ENCODE results near the gene GPM6B.

Gene GPM6B, protein sequence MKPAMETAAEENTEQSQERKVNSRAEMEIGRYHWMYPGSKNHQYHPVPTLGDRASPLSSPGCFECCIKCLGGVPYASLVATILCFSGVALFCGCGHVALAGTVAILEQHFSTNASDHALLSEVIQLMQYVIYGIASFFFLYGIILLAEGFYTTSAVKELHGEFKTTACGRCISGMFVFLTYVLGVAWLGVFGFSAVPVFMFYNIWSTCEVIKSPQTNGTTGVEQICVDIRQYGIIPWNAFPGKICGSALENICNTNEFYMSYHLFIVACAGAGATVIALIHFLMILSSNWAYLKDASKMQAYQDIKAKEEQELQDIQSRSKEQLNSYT

GRCh38 chrX:13816643-13817627, at the start of gene GPM6B:
GPM6B (minus strand) TSS chrX:13817093; CDS start chrX:13816904, 189 bp downstream.
- no peak for DNase-seq

DNA sequence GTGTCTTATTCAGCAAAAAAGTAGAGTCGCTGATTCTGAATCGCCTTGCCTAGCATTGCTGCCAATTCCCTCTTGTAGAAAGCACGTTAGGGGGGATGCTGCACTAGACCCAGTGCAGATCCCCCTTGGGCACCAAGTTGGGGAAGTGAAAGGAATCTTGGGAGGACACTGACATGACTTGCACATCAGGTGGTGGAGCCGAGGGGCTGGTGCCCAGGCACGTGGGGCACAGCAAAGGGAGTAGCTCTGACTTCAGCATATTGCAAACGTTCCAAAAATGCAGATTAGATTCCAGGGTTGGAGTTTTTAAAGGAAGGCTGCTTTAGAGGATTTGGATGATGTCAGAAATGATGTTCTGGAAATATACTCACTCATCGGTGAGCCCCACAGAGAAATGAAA, 47.4 kb upstream of the GPM6B start:
- DNase-seq: no peak

GRCh38 chrX:13863324-13863723, 46.4 kb upstream of the GPM6B start:
- DNase-seq: no peak

DNA sequence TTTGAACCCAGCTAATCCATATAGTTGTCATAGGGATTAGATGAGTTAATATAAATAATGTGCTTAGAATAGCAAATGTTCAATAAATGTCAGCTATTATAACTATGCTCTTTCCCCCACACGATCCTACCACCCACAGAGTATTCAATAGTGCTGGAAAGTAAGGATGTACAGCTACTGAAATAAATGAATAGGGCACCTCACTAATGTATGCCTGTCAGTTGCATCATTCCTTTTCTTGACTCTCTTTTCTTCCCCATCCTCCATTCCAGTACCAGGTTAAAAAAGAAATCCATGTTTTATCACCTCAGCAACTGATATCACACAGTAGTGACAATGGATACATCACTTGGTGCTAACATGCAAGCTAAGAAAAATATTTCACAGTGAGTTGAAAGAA, 42.8 kb upstream of the GPM6B start:
- DNase-seq: no peak

DNA sequence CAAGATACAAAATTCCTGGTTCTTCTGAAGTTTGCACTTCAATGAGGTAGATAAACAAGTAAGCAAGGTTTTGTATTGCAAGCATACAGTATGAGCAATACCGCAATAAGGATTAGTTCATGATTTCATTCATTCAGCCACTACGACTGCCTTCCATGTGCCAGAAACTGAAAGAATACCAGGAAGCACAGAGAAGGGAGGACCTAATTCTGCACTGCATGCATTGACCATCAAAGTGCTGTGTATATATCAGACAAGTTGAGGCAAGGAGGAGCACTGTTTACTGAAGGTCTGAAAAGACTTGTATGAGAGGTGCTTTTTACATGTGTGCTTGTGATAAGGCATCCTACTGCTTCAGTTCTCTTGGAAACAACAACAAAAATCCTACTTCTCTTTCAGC, 40.9 kb upstream of the GPM6B start:
- DNase-seq: no peak

DNA sequence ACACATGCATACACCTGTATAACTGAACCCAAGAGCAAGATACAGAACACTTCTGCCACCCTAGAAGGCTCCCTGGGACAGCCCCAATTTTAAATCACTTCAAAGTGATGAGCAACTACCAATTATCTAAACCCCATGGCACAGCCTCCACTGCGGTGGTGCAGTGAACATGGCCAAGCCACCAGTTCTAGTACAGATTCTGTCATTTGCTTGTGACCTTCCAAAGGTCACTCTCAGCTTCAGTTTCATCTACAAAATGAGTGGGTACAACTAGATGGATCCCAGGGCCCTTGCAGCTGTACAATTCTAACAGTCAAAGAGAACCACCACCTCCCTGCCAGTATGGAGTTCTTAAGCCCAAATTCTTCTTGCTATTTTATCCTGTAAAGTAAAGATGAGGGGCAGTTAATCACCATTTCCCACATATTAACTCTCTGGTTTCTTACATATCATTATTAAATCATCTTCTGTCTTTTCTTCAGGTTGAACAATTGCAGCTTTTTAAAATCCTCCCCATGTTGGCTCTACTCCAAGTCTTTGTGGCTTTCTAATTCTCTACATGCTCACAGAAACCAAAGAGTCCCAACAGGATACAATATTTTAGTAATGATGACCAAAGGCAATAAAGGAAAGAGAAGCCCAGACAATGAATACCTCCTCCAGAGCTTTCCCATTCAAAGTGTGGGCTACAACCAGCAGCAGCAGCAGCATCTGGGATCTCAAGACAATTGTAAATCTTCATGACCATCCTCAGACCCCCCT, 39.0 kb upstream of the GPM6B start:
- no peak for DNase-seq

GRCh38 chrX:13854003-13854402, 37.1 kb upstream of the GPM6B start:
- no peak for DNase-seq

- DNase-seq: no peak
Observed at GRCh38 chrX:13852001-13852695, 35.3 kb upstream of the GPM6B start.

DNA sequence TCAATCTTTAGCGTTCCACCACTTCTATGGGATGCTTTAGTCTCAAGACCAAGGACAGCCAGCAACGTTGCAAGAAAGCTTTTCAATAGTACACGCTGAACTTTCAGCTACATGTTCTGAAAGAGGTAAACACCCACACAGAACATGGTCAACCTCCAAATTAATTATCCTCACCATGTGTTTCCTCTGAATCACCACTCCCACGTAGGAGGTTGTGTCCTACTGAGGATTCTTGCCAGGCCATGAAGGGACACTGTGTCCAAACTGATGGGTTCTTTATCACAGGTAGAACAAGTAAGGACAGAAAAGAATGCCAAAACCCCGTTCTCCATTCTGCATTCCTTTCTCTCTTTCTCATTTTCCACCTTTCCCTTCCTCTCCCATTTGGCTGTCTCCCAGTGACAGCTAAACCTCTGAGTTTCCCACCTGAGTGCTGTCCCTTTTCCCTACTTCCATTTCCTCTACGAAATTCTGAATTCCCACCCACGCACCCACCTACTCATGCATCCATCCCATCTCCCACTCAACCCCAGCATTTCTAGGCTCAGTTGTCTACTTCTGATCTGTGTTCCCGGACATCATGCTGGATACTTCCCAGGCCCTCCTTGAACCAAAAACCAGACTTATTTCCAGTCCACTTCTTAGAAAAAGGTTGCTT, 29.0 kb upstream of the GPM6B start:
- DNase-seq: no peak

GRCh38 chrX:13843150-13843721, 26.3 kb upstream of the GPM6B start:
- DNase-seq: no peak

GRCh38 chrX:13840121-13840520, 23.2 kb upstream of the GPM6B start:
- no peak for DNase-seq

DNA sequence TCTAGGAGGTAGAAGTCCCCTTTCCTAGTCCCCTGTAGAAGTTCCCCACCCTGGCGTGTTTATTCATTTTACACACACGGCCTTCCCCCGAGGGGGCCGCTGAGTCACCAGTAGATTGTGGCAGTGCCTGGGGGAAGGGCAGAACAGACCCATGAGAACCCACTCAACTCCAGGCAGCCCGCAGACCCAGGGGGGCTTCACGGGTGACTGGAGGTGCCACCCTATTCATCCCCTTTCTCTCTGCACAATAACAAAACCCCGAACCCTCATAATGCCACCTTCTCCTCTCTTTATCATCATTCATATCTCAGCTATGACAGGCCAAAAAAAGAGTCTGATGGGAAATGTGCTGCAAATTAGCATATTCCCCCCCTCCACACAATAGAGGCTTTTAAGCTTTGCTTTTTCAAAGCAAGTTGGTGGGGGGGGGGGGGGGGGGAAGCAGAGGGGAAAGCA, 20.4 kb upstream of the GPM6B start:
- no peak for DNase-seq

GRCh38 chrX:13836575-13836974, 19.7 kb upstream of the GPM6B start:
- no peak for DNase-seq

DNA sequence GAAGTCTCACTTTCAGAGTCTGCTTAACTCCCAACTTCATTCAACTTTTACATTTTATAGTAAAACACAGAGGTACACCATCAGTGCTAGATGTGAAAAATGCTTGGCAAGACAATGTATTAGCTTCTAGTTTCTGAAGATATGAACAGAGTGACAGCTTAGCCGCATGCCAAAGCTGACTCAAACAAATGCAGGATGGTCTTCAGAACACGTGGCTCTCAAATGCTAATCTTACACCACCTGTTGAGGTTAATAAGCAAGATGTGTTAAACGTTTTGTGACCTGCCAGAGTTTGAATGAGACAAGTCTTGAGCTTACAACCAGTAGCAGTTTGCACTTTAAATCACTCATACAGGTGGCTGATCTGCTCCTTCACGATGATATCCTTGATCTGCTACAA, 18.9 kb upstream of the GPM6B start:
- no peak for DNase-seq

- DNase-seq: no peak
Observed at GRCh38 chrX:13834355-13834754, 17.5 kb upstream of the GPM6B start.

DNA sequence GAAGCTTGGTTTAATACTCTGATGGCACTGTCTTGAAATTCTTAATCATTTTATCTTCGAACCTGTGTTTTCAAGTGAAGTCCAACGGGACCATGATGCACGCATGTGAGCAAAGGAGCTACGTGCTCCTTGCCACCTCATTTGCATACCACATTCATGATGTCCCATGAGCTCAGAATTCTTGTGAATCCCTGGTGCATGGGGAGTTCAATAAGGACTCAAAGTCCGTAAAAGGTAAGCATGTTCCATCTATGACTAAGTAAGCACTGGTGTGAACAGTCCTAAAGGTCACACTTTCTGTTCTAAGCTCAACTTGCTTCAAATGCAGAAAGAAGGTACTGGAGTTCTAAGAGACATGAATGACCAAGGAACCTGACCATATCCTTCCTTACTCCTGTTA, 13.1 kb upstream of the GPM6B start:
- DNase-seq: no peak

GRCh38 chrX:13828392-13828791, 11.5 kb upstream of the GPM6B start:
- DNase-seq: no peak

GRCh38 chrX:13827298-13828090, 10.6 kb upstream of the GPM6B start:
- DNase-seq: no peak

GRCh38 chrX:13826770-13827169, 9.9 kb upstream of the GPM6B start:
- no peak for DNase-seq

DNA sequence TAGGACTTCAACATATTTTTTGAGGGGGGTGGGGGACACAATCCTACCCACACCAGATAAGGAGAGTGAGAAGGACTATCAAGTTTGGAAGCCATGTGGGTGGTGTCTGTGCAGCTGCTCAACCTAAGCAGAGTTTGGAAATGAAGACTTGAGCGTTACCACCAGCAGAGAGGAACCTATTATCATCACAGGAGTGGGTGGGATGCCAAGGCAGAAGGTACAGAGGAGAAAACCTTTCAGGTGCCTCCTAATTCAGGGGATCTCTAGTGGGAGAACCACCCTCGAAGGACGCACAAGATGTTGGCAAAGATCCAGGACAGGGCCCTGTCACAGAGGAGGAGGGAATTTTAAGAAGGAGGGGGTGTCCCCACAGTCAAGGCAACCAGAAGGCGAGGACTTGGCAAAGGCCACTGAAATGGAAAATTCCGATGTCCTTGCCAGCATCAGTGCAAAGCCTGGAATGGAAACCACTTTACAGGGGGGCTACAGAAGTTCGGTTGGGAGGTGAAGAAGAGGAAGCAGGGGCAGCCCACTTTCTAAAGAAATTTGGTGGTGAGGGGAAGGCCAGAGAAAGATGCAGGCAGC, 8.4 kb upstream of the GPM6B start:
- no peak for DNase-seq
